Transverse colon (tissue), 3 donors: ENCODE data around the gene HEATR5B.

ENCODE experiments used
- EP300 ChIP-seq: sonication (generic); formaldehyde crosslinking; IDR thresholded peaks from one replicate; pipeline ENCODE4 v1.6.1; 2017; ENCODE audit warnings: antibody characterized with exemption, low read depth
- POLR2A ChIP-seq: fragments of 450-650 bp; IDR thresholded peaks from one replicate; pipeline ENCODE4 v1.6.1; 2016; ENCODE audit warnings: antibody characterized with exemption, mild to moderate bottlenecking, moderate library complexity
- TF ChIP-seq, protein P1 (sequence below), 5 experiments: fragments of 200-600 bp in 3 of 5; fragments of 450-650 bp in 2 of 5; sonication (generic) in 3 of 5; IDR thresholded peaks; 1 replicate in 2 of 5; 2 replicates in 3 of 5; pipeline ENCODE4 v1.5.1; 2016 to 2017; ENCODE audit warnings: antibody characterized with exemption in 5 of 5, inconsistent platforms in 3 of 5, mild to moderate bottlenecking in 2 of 5, moderate library complexity in 1 of 5

DNA sequence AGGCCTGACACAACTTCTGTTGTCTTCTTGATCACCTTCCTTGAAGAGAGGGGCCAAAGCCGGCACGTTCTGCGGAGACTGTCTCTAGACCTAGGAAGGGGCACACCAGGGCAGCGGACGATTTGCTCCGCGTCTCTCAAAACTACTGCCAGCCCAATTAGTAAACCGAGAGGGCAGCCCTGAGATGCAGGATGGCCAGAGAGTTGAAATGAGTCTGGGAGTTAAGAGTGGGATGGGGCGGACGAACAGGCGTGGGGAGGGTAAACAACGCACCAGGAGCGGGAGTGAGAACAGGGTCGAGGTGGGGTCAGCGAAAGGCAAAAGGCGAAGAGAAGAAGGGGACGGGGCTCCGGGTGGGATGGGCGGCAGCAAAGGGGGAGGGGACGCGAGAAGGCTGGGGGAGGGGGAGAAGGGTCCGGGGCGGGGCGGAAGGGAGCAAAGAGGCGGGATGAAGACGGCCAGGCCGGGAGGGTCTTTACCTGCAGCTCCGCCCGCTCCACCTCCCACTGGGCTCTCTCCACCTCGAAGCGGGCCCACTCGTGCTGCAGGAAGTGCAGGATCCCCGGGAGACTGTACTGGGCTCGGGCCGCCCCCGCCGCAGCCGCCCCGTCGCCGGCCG lies 118.3 kb downstream of the HEATR5B start:
- no peak for TF ChIP-seq POLR2A
- TF ChIP-seq, protein P1, sequence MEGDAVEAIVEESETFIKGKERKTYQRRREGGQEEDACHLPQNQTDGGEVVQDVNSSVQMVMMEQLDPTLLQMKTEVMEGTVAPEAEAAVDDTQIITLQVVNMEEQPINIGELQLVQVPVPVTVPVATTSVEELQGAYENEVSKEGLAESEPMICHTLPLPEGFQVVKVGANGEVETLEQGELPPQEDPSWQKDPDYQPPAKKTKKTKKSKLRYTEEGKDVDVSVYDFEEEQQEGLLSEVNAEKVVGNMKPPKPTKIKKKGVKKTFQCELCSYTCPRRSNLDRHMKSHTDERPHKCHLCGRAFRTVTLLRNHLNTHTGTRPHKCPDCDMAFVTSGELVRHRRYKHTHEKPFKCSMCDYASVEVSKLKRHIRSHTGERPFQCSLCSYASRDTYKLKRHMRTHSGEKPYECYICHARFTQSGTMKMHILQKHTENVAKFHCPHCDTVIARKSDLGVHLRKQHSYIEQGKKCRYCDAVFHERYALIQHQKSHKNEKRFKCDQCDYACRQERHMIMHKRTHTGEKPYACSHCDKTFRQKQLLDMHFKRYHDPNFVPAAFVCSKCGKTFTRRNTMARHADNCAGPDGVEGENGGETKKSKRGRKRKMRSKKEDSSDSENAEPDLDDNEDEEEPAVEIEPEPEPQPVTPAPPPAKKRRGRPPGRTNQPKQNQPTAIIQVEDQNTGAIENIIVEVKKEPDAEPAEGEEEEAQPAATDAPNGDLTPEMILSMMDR (IDR thresholded peaks at IDR 0.05) = no peak
- TF ChIP-seq EP300 = no peak
